Measurements from ENCODE around the gene ARL15. TPM values are rescaled to one million over a fixed set of nuclear protein-coding genes. Genes with fewer than 3 reads are reported as not detected.

The ARL15 gene
- total RNA-seq, 1 donor from 2014 or later: 14.0 TPM

- Mint-ChIP-seq H3K27ac (ENCODE audit: unreplicated experiment) (no peak overlapping the region), H3K4me1 (ENCODE audit: low read depth) (peaks cover 9% of the 10 kb centered on the region), H3K36me3 (ENCODE audit: low read depth) (no peaks in the 10 kb centered on the region), H3K4me3 (ENCODE audit: unreplicated experiment) (no peak overlapping the region), H3K27me3 (ENCODE audit: low read depth) (no peaks in the 10 kb centered on the region), H3K9me3 (ENCODE audit: low read depth) (no peaks in the 10 kb centered on the region)
- DNase-seq (ENCODE audit: low spot score): no peak
- TF ChIP-seq CTCF (IDR thresholded peaks at IDR 0.05): no peak
These were observed 427.7 kb downstream of the ARL15 start for GRCh38 chr5:53882676-53883031.

- no peak overlapping the region for H3K27ac Mint-ChIP-seq (ENCODE audit: unreplicated experiment)
- H3K36me3 Mint-ChIP-seq (ENCODE audit: low read depth): no peaks in the 10 kb centered on the region
These were observed 428.2 kb downstream of the ARL15 start for GRCh38 chr5:53882006-53882675.

GRCh38 chr5:53879708-53880323 lies 430.6 kb downstream of the ARL15 start:
- no peaks in the 10 kb centered on the region for H3K27me3 Mint-ChIP-seq (ENCODE audit: low read depth)
- H3K9me3 Mint-ChIP-seq (ENCODE audit: low read depth): no peaks in the 10 kb centered on the region
- no peak for TF ChIP-seq CTCF (IDR thresholded peaks at IDR 0.05)
- no peak for DNase-seq (ENCODE audit: low spot score)
- peaks cover 14% of the 10 kb centered on the region for H3K4me1 Mint-ChIP-seq (ENCODE audit: low read depth)
- H3K27ac Mint-ChIP-seq (ENCODE audit: unreplicated experiment): no peak overlapping the region
- no peak overlapping the region for H3K4me3 Mint-ChIP-seq (ENCODE audit: unreplicated experiment)
- H3K36me3 Mint-ChIP-seq (ENCODE audit: low read depth): no peaks in the 10 kb centered on the region

More at GRCh38 chr5:53882006-53882675, 428.2 kb downstream of the ARL15 start:
- TF ChIP-seq CTCF (IDR thresholded peaks at IDR 0.05): no peak
- Mint-ChIP-seq H3K27me3 (ENCODE audit: low read depth) (no peaks in the 10 kb centered on the region), H3K4me1 (ENCODE audit: low read depth) (peaks cover 14% of the 10 kb centered on the region), H3K4me3 (ENCODE audit: unreplicated experiment) (no peak overlapping the region), H3K9me3 (ENCODE audit: low read depth) (no peaks in the 10 kb centered on the region)
- no peak for DNase-seq (ENCODE audit: low spot score)

GRCh38 chr5:53878015-53878414 lies 432.4 kb downstream of the ARL15 start:
- no peaks in the 10 kb centered on the region for H3K27me3 Mint-ChIP-seq (ENCODE audit: low read depth)
- peaks cover 9% of the 10 kb centered on the region for H3K4me1 Mint-ChIP-seq (ENCODE audit: low read depth)
- DNase-seq (ENCODE audit: low spot score): no peak
- H3K4me3 Mint-ChIP-seq (ENCODE audit: unreplicated experiment): no peak overlapping the region
- H3K9me3 Mint-ChIP-seq (ENCODE audit: low read depth): no peaks in the 10 kb centered on the region
- H3K27ac Mint-ChIP-seq (ENCODE audit: unreplicated experiment): no peak overlapping the region
- H3K36me3 Mint-ChIP-seq (ENCODE audit: low read depth): no peaks in the 10 kb centered on the region
- no peak for TF ChIP-seq CTCF (IDR thresholded peaks at IDR 0.05)

GRCh38 chr5:53877243-53877642 lies 433.1 kb downstream of the ARL15 start:
- H3K27ac Mint-ChIP-seq (ENCODE audit: unreplicated experiment): no peak overlapping the region
- H3K36me3 Mint-ChIP-seq (ENCODE audit: low read depth): no peaks in the 10 kb centered on the region
- no peaks in the 10 kb centered on the region for H3K27me3 Mint-ChIP-seq (ENCODE audit: low read depth)
- no peak for DNase-seq (ENCODE audit: low spot score)
- no peak overlapping the region for H3K4me3 Mint-ChIP-seq (ENCODE audit: unreplicated experiment)
- H3K4me1 Mint-ChIP-seq (ENCODE audit: low read depth): peaks cover 9% of the 10 kb centered on the region
- H3K9me3 Mint-ChIP-seq (ENCODE audit: low read depth): no peaks in the 10 kb centered on the region
- TF ChIP-seq CTCF (IDR thresholded peaks at IDR 0.05): no peak

Measured in chondrocyte (in vitro differentiated cells).